HG03565 (cell line): ENCODE measurements around the gene NFIB.
A peak's percentile ranks its signal among the peaks of the same experiment; 100 is the strongest.

Source experiments
- ATAC-seq: cut with Tn5 transposase; IDR thresholded peaks from one replicate; pipeline ENCODE4 v1.9.1; 2021; ENCODE audit warnings: mild to moderate bottlenecking, moderate library complexity; ENCODE audit not compliant: unreplicated experiment

Gene NFIB

GRCh38 chr9:14192556-14192955, 121.4 kb downstream of the NFIB start:
- no peak for ATAC-seq

GRCh38 chr9:14191512-14191911, 122.4 kb downstream of the NFIB start:
- ATAC-seq, result no peak

- no peak for ATAC-seq
These were observed 123.7 kb downstream of the NFIB start for GRCh38 chr9:14190240-14190639.

DNA sequence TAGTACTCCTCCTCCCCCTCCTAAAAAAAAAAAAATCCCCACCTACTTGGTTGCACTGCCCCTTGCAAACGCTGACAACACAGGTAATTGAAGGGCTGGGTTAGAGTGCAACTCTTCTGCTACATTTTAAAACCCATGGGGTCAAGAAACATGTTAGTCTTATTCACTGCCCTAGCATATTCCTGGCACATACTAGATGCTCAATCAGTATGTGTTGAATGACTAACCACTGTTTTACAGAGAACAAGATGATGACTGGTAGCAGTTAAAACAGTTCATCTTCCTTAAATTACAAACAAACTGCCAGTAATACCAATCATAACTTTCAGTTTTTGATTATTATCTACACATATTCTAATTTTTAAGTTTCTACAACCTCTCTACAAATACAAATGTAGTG, 124.4 kb downstream of the NFIB start:
- no peak for ATAC-seq

DNA sequence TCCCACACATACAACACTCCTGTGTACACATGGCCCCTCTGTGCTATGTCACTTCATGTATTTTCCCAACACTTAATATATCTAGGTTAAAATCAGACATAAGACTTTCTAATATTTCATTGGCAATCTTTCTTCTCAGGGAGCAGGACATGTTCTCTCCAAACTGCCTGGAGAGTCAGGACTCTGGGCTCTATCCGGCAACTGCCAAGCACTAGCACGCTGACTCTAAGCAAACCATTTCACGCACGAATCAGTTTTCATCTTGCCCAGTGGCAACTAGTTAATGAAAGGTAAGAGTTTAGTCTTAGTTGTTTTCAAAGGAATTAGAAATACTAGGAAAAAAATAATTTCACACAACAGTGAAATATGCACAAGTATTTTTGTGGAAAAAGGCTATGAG, 124.8 kb downstream of the NFIB start:
- ATAC-seq, result no peak

GRCh38 chr9:14188538-14188937, 125.4 kb downstream of the NFIB start:
- no peak for ATAC-seq

DNA sequence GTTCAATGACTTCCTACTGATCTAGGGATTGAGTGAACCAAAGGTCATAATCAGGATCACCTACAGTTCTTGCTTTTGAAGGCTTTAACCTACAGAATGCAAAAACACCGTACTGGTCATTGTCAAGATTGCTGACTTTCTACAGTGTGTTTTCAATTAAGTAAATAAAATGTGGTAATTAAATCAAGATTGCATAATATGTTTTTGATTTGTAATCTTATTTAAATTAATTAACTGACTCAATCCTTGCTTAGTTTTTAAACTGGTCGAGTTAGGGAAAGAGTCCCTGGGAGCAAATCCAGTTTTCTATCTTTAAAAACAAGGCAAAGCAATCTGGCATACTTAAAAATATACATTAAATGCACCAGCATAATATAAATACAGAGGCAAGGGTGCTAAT, 125.9 kb downstream of the NFIB start:
- no peak for ATAC-seq

- no peak for ATAC-seq
These were observed 127.8 kb downstream of the NFIB start for GRCh38 chr9:14186096-14186495.

DNA sequence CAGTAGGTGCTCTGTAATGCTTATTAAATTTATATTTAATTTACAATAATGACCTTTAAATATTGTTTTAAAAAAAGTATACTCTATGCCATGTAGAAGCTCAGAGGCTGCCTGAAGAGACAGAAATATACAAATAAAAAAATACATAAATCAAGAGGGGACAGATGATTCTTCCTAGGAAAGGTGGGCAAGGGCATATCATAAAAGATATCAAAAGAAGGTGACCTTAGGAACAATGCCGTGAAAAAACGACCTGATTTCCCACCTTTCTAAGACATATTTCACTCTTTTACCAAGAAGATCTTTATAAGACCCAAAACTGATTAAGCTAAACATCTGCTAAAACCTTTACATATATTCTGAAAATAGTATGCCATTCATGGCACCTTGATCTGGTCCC, 128.9 kb downstream of the NFIB start:
- no peak for ATAC-seq

- ATAC-seq, result no peak
These were observed 130.9 kb downstream of the NFIB start for GRCh38 chr9:14183001-14183400.

DNA sequence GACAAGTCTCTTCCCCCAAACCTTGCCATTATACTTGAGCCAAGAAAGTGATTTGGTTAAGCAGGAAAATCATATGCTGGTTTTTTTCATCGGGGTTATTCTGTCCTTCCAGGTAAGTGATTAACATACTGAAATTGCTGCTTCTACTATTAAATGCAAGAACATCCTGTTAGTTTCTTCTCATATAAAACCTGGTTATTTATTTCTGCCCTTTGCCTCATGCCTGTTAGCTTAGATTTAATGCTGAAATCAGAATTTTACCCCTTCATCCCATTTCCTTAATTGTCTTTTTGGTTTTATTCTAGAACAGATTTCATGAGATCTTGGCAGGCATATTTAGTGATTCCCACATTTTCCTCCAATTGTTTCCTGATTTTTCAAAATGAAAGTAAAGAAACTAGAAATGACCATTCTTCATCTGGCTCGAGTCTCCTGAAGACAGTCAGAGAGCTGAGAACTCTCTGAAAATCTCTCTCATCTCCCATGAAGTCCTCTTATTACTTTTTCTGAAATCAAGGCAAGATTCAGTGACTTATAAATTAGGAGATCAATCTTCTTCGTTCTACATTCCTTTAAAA, 132.9 kb downstream of the NFIB start:
- ATAC-seq, result no peak

DNA sequence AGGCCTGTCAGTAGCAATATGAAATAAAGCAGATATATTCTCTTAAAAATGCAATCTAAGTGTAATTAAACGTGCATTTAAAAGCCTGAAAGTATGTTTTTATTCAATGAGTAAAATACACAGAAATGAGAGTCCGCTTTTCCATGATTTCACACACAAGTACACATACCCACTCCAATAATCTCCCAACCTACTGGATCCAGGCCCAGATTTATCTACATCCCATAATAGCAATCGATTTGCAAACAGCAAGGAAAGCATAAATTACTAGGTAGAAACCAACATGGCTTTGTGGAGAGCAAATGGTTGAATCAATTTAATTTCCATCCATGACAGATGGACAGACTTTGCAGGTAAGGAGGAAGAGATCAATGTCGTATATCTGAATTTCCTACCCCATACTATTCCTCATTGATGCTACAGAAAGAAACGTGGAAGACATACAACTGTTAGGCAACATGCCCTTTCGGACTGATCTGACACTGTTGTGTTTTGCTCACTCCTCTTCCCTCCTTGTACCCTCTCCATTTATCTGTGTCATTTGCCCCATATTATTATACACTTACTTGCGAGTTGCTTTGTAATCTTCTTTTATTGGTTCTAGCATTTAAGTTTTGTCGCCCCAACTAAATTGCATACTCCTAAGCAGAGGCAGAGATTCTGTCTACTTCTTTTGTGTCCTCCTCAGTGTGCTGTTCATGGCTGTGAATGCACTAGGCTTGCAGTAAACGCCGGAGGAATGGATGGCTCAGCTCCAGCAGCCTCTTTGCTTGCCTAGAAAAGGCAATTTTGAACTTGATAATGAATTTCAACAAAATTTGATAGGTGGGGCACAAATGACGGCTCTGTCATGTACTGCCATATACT, 133.6 kb downstream of the NFIB start:
- ATAC-seq, result no peak

GRCh38 chr9:14179449-14179848, 134.5 kb downstream of the NFIB start:
- no peak for ATAC-seq

DNA sequence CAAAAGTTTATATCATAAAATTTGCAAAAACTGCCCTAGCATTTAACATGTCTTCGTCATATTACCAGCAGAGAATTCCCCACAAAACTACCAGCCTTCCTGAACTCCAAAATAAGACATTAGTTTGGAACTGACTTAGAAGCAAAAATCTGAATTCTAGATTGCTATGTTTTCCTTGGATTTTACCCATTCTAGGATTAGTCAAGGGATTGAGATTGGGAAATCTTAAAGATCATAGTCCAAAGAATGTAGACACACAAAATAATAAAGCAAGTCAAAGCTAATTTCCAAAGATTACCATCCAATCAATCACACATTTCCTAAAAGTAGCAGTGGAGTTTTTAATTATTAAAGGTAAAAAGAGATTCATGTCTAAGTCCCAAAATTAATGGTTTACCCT, 138.2 kb downstream of the NFIB start:
- ATAC-seq, result no peak

- ATAC-seq, result no peak
These were observed 140.2 kb downstream of the NFIB start for GRCh38 chr9:14173713-14174112.

GRCh38 chr9:14170973-14171596, 142.9 kb downstream of the NFIB start:
- ATAC-seq, result peak; percentile 73

- no peak for ATAC-seq
These were observed 143.5 kb downstream of the NFIB start for GRCh38 chr9:14170392-14170931.

DNA sequence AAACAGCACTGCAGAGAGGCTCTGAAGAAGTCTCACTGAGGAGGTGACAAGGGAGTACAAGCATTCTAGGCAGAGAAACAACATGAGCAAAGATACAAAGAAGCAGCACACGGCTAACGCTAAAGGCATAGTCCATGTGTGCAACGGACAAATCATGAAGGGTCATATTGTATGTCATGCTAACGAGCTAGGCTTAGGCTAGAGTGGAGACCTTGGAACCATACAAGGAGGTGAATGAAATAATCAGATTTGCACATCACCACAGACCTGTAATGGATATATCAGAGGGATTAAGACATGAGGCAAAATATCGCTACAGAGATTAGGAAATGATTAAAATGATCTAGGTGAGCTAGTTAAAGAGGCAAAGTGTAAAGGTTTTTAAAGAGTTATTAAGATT, 145.6 kb downstream of the NFIB start:
- ATAC-seq, result no peak

DNA sequence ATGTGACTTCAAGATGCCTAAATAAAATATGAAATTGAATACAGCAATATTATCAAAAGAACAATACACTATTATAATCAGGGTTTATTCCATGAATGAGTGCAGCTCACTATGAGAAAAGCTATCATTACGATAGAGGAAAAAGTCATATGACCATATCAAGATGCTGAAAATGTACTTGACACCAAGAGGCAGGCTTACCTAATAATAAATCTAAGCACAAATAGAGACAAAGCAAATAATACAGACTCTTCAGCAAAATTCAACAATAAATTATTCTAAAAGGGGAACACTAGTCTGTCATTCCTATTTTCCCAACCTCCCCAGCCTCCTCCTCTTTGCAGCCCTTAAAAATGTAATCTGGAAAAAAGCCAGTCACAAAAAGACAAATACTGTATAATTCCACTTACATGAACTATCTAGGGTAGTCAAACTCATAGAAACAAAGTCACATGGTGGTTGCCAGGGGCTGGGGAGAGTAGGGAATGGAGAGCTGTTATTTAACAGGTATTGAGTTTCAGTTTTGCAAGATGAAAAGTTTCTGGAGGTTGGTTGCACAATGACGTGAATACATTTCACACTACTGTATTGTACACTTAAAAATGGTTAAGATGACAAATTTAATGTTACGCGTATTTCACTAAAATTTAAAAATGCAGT, 148.4 kb downstream of the NFIB start:
- no peak for ATAC-seq

DNA sequence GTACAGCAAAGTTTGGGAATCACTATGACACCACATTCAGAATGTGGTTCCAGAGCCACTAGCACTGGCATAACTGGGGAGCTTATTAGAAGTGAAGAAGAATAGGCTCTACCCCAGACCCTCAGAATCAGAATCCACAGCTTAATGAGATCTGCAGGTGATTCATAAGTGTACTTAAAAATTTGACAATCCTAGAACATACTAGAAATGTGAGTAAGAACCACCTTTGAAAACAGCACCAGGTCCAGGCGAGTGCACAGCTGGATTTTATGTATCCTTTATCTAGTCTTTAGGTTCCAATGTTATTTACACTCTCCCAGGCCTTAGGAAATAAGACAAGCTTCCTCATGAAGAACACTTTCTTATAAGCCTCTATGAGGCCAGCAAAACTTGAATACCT, 149.0 kb downstream of the NFIB start:
- no peak for ATAC-seq

- no peak for ATAC-seq
These were observed 154.3 kb downstream of the NFIB start for GRCh38 chr9:14159440-14160216.
